AG04449 (cell line): ENCODE measurements around the gene ARHGAP26.

ENCODE experiments used
- CTCF ChIA-PET: fragments of 350-600 bp; formaldehyde crosslinking; extraction: SDS; loops from one replicate; lab custom pipeline; 2021; ENCODE audit warnings: antibody characterized with exemption; lab: Yijun Ruan, JAX
- POLR2A ChIA-PET: fragments of 400-600, 350-600 bp; formaldehyde crosslinking; extraction: SDS; loops from one replicate; lab custom pipeline; 2020; ENCODE audit warnings: antibody characterized with exemption, inconsistent platforms; lab: Yijun Ruan, JAX
- DNase-seq: peaks from one replicate; pipeline ENCODE4 v3.0.0-alpha.2; 2010; ENCODE audit warnings: low read depth, low spot score
- H3K4me3 ChIP-seq: 2 replicates; pipeline ENCODE4 v1.5.1; 2011; ENCODE audit warnings: low read depth, mild to moderate bottlenecking, control low read depth, low read length
- TF ChIP-seq, protein P1 (sequence below): IDR thresholded peaks from one replicate; pipeline ENCODE4 v1.5.1; 2011; ENCODE audit warnings: mild to moderate bottlenecking, moderate library complexity, low read length, control low read depth, inconsistent platforms; ENCODE audit not compliant: insufficient read depth; ENCODE audit errors: missing control alignments

The ARHGAP26 gene

GRCh38 chr5:142897328-142897727 is 127.2 kb downstream of the ARHGAP26 start:
- TF ChIP-seq, protein P1, sequence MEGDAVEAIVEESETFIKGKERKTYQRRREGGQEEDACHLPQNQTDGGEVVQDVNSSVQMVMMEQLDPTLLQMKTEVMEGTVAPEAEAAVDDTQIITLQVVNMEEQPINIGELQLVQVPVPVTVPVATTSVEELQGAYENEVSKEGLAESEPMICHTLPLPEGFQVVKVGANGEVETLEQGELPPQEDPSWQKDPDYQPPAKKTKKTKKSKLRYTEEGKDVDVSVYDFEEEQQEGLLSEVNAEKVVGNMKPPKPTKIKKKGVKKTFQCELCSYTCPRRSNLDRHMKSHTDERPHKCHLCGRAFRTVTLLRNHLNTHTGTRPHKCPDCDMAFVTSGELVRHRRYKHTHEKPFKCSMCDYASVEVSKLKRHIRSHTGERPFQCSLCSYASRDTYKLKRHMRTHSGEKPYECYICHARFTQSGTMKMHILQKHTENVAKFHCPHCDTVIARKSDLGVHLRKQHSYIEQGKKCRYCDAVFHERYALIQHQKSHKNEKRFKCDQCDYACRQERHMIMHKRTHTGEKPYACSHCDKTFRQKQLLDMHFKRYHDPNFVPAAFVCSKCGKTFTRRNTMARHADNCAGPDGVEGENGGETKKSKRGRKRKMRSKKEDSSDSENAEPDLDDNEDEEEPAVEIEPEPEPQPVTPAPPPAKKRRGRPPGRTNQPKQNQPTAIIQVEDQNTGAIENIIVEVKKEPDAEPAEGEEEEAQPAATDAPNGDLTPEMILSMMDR: no peak
- no peak overlapping the region for H3K4me3 ChIP-seq
- DNase-seq: no peak
- ChIA-PET CTCF (interaction anchor here (0.9 to 5.3 kb wide), 6 partner anchors 9 to 182 kb away, joined by 4 to 96 read pairs (median 4); no protein-coding TSS in a partner anchor), POLR2A (no interaction called here)

DNA sequence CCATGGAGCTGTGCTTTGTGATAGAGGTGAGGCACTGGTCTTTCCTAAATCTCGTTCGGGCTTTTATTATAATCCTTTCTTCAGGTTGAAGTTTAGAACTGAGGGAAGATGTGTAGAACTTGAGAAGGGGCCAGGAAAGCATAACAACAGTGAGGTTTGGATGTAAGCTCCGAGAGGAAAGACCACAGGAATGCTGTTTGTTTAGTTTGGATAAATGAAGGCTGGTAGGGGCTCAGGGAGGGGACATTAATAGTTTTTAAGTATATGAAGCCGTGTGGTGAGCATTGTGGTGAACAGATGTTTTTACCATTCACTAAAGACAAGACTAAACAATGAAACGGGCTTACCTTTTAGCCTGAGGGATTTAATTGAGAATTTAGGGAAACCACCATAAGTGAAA is 130.8 kb downstream of the ARHGAP26 start:
- POLR2A ChIA-PET: interaction anchor here (0.6 kb wide), 1 partner anchor 133 kb away, joined by 3 read pairs; no protein-coding TSS in a partner anchor

DNA sequence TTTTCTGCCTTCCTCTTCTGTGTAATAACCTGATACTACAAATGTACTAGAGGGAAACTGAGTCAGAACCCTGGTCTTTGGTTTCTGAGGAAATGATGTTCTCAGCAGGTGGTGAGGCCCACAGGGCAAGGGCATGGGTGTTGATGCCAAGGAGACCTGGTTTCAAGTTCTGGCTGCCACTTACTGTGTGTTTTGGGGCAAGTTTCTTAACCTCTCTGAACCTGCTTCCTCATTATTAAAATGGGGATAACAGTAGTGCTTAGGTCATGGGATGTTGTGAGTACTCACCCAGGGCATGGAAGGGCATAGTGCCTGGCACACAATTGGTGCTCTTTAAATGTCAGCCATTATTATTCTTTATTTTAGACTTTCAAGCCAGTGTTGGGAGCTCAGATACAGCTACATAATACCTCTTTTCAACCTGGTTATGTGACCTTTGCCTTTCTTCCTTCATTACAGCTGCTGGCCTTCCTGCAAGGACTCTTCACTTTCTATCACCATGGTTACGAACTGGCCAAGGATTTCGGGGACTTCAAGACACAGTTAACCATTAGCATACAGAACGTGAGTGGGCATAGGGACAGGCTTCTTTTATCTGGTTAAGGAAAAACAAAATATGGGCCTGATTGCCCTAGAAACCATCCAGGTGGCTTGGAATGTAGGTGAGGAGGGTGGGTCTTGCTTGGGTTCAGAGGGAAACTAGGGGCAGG is 131.5 kb downstream of the ARHGAP26 start:
- POLR2A ChIA-PET: no interaction called here
- CTCF ChIA-PET: interaction anchor here (0.6 to 1.8 kb wide), 7 partner anchors 10 to 189 kb away, joined by 3 to 6 read pairs (median 4); no protein-coding TSS in a partner anchor
- TF ChIP-seq, protein P1: no peak

More for the DNA sequence above, 130.8 kb downstream of the ARHGAP26 start:
- H3K4me3 ChIP-seq: no peak overlapping the region
- CTCF ChIA-PET: interaction anchor here (0.6 to 1.8 kb wide), 6 partner anchors 9 to 188 kb away, joined by 3 to 6 read pairs (median 4); no protein-coding TSS in a partner anchor
- DNase-seq: peak; percentile 65
- TF ChIP-seq, protein P1: no peak

GRCh38 chr5:142902186-142902965 is 132.2 kb downstream of the ARHGAP26 start:
- TF ChIP-seq, protein P1: no peak
- POLR2A ChIA-PET: no interaction called here
- DNase-seq: no peak
- CTCF ChIA-PET: interaction anchor here (1.1 to 1.8 kb wide), 2 partner anchors 14 kb away, joined by 6 read pairs; no protein-coding TSS in a partner anchor
- H3K4me3 ChIP-seq: no peak overlapping the region

More for the DNA sequence above, 131.5 kb downstream of the ARHGAP26 start:
- no peak for DNase-seq
- no peak overlapping the region for H3K4me3 ChIP-seq

GRCh38 chr5:142904416-142904815 is 134.2 kb downstream of the ARHGAP26 start:
- CTCF ChIA-PET: interaction anchor here (0.7 to 2.1 kb wide), 3 partner anchors 24 to 191 kb away, joined by 3 to 11 read pairs (median 7); no protein-coding TSS in a partner anchor
- TF ChIP-seq, protein P1: no peak
- POLR2A ChIA-PET: no interaction called here
- DNase-seq: no peak
- no peak overlapping the region for H3K4me3 ChIP-seq

- no peak for DNase-seq
- ChIA-PET POLR2A (no interaction called here), CTCF (interaction anchor here (0.7 to 4.5 kb wide), 5 partner anchors 16 to 192 kb away, joined by 3 to 20 read pairs (median 7); no protein-coding TSS in a partner anchor)
- TF ChIP-seq, protein P1: no peak
- no peak overlapping the region for H3K4me3 ChIP-seq
Observed at GRCh38 chr5:142905348-142905747, 135.2 kb downstream of the ARHGAP26 start.
